T-helper 1 cell treated with Interleukin-12 subunit alpha and Interleukin-12 subunit beta and Interleukin-4 antibody, amounts not matched to agents 30 ng/mL and 1 ng/mL, for 36 hours (primary cell): ENCODE data around the gene TNFRSF1A. TPM values are rescaled to one million over a fixed set of nuclear protein-coding genes. Genes with fewer than 3 reads are reported as not detected.

Experiments used
- intact Hi-C: fragments of 100-400 bp; cut with micrococcal nuclease; formaldehyde crosslinking; loops from one replicate; pipeline ENCODE4 v1.15.1; 2024
- total RNA-seq: library from RNA; stranded (reverse); gene quantifications from 2 replicates; pipeline ENCODE4 v1.2.3, GENCODE V29; 2022

The TNFRSF1A gene
- total RNA-seq, 1 donor from 2014 or later: 60.2 TPM

DNA sequence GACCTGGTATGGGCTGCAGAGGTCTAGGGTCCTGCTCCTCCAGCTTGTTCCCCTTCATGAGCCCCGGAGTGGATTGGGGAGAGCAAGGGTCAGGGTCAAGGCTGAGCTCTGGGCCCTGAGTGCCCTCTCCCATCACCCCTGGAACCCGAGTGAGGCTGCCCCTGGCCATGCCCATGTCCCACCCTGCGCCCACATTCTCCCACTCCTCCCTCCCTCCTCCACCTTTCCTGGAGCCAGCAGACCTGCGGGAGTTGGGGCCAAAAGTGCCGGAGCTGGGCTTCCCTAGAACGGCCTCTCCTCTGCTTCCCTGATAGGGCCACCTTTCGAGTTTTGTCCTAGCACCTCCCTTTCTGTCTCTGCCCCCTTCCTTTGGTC is 32.9 kb upstream of the TNFRSF1A start:
- intact Hi-C loops: no loop called here

DNA sequence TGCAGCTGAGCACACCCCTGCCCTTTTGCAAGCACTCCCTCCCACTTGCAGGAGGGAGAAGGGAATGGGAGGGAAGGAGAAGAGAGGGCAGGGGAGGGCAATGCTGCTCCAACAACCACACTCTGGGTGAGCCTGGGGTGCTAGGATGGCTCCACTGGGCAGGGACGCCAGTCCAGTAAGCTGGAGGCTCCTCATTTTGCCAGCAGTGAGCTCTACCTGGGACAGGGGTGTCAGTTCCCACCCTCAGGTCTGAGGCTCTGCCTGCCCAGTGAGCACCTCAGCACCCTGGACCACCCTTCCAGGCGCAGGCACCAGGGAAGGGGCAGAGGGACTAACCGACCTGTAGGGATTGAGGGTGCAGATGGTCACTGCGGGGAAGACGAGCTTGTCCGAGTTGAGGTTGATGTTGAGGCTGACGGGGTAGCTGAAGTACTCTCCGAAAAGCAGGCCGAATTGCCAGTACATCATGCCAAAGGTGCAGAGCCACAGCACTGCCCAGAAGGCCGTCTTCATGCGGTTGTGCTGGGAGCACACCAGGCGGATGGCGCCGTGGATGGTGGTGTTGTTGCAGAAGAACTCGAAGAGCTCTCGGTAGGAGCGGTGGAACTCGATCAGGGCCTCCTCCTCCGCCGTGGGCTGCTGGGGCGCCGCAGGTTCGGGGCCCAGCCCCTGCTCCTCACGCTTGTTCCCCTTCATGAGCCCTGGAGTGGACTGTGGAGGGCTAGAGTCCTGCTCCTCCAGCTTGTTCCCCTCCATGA is 32.3 kb upstream of the TNFRSF1A start:
- intact Hi-C loops: no loop called here

DNA sequence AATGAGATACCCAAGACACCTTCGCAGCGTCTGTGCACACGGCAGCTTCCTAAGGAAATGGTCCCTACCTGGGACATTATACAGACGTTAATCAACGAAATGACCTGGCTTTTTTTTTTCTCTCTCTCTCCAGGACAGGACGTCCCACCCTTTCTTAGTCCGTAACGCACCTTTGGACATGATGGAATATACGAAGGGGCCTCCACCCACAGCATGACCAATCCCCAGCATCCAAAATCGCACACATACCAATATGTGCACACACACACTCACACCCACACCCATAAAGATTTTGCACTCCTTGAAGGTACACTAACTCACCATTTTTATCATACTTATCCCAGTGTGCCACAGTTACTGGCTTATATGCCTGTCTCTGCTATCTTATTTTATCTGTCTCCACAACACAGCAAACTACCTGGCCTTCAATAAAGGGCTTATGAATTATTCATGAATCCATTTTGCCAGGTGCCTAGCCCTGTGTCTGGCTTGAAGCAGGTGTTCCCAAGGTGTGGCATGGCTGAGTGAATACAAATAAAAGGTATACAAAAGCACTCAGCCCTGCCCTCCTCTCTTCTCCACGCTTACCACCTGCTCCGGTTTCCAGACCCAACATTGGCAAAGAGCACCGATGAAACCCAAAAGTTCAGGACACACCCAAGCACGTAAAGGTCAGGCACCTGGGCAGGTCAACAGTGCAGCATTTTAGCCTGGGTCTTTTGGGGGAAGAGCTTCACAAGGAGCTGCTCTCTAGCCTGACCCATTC is 31.3 kb upstream of the TNFRSF1A start:
- intact Hi-C loops: no loop called here

DNA sequence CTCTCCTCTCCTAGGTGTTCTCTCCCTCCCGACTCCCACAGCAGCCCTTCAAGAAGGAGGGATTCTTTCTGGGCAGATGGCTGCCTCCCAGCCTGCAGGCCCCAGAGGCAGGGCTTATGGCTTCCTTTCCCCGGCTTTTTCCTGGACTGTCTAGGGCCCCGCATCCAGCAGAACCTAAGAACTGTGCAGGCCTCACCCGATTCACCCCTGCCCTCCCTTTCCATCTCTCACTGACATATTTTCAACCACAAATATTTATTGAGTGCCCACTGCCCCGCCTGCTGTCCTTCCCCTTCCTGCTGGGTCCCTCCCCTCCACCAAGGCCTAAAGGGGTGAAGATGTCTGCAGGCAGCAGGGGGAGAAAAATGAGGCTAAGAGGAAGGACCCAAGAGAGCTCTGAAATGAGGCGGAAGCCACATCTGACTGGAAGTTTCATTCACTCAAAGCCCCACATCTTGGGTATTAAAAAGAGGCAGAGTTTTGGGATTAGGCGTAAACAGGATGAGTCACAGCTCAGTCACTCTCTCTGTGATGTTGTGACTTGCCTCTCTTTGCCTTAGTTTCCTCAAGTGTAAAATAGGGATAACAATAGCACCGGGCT is 30.6 kb upstream of the TNFRSF1A start:
- intact Hi-C loops: no loop called here

DNA sequence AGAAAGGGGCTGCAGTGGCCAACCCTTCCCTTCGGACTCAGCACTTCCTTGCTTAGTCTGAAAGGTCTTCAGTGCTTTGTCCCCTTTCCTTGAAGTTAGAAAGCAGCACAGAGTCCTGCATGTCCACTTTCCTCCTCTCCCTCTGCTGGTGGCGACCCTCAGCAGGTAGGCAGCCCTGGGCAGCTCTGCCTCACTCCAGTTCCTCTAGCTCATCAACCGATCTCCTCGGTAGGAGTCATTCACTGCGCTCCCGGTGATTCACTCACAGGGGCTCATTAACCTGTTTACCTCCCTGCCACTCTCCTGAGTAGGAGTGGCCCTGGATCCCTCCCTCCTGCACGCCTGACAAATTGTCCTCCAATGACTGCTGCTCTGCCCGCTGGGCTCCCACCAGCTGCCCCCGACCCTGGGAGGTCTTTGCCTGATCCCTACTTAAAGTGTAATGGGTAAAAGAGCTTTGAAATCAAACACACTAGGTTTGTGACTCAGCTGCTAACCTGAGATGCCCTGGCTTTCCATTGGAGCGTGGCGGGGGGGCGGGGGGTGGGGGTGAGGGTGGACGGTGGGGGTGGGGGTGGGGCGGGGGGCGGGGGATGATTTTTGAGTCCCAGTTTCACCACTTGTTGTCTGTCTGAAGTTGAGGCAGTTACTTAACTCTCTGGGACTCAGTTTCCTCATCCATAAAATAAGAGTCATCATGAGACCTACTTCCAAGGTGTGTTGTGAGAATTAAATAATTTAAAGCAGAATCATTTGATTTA is 29.3 kb upstream of the TNFRSF1A start:
- intact Hi-C loops: no loop called here

DNA sequence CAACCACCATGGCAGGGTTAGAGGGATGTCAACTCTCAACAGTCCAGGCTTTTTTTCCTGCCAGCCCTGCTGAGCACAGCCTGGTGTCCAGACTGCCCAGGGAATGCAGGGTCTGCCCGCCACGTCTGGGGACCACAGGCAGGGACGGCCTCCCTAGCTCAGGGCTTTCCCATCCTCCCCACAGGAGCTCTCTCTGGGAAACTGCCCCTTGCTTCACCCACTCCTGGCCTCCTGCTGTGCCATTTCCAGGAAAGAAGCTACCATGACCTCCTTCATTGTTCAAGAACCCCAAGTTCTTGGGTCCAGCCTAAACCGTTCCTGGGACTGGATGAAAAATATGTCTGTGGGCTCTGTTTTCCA is 28.7 kb upstream of the TNFRSF1A start:
- intact Hi-C loops: no loop called here

DNA sequence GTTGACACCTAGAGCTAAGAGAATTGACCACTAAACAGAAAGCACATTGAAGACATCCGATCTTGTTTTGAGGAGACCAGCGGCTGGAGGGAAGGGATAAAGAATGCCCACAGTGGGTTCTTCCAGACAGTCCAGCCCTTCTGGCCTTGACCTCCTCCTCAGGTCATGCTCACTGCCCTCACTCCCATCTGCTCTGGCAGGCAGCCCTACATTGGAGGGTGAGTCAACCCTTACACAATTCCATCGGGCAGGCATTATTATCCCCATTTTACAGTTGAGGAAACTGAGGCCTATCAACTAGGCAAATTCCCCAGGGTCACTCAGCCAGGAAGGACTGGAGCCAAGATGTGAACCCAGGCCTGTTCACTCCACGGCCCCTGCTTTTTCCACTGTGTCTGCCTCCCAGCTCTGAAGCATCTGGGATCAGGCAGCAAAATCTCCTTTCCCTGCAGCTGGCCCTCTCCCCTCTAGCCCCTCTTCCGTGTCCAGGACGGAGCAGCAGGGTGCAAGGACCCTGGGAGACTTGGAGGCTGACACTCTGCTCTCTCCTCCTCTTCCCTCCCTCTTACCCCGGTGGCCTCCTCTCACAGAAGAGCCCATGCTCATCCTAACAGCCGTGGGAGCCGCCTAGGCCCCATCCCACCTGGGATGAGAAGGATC is 28.2 kb upstream of the TNFRSF1A start:
- intact Hi-C loops: no loop called here

DNA sequence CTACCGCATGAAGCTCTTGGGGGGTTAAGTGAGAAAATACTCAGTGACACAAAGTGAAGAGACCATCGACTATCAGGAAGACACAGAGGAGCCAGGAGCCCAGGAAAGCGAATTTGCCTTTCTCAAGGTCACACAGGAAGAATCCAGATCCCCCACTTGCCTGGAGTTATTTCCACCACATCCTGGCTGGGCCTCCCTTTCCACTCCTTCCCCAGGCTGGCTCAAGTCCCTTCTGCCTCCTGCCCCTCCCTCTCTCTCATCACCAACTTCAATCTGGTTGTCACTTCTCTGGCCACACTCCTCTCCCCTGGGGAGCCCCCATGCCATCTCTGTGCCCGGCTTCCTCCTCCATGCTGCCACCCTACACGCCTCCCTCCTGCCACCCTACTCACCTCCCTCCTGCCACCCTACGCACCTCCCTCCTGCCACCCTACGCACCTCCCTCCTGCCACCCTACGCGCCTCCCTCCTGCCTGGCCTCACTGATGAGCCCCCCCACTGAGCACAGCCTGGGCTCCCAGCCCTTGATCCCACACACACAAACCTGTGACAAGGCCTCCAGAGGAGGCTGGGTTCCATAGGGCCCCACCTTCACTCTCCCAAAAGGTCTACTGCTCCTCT is 27.1 kb upstream of the TNFRSF1A start:
- intact Hi-C loops: no loop called here

DNA sequence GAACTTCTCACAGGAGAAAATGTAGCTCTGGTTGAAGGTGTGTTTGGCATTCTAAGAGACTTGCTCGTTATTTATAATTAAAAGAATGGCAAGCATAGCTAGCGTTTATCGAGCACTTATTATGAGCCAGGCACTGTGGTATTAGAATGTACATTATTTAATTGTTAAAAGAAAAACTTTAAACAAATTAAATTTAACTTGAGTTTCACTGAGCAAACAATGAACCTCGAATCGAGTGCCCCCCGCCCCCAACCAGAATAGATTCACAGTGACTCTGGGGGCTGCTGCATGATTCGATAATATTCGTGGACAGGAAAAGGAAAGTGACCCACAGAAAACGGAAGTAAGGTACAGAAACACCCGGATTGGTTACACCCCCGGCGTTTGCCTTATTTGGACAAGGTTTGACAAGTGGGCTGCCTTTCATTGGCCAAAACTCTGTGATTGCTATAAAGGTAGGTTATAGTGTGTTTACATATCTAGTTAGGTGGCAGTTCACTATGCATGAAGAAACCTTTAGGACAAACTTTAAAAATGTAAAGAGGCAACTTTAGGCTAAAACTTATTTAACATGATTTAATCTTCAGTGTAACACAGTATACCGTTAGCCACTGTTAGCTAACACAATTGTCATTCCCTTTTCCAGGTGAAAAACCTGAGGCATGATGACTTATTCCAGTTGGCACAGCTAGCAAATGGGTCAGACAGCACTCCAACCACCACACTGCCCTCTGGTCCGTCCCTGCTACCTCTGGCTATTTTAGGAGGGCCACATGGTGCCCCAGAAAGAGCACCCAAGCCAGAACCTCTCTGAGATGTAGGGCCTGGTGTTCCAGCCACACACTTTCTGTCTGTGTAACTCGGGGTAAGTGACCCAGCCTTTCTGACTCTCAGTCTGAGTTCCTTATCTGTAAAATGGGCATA is 26.4 kb upstream of the TNFRSF1A start:
- intact Hi-C loops: loop anchor here (1.0 kb wide), 2 partner anchors 32 to 45 kb away; no protein-coding TSS in a partner anchor

DNA sequence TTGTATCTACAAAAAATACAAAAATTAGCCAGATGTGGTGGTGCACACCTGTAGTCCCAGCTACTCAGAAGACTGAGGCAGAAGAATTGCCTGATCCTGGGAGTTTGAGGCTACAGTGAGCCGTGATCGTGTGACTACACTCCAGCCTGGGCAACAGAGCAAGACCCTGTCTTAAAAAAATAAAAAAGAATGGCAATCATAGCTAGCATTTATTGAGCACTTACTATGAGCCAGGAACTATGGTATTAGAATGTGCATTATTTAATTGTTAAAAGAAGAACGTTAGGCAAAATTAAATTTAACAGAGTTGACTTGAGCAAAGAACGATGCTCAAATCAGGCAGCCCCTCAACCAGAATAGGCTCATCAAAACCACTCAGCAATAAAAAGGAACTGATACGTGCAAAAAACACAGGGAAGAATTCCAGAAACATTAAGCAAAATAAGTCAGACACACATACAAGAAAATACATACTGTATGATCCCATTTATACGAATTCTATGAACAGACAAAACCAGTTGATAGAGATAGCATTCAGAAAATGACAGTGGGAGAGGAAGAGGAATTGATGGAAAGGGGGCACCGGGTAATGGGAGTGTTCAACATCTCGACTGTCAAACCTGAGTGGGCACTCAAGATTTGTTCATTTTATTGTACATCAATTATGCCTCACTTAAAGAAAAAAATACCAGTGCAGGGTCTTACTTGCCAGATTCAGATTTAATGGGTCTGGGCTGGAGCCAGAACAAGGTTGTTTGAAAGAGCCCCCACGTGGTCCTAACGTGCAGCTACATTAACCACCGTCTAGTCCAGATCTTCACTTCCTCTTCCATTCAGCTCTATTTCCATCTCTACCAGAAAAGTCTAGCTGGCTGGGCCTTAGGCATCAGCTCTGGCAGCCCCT is 25.4 kb upstream of the TNFRSF1A start:
- intact Hi-C loops: loop anchor here (1.0 kb wide), 2 partner anchors 31 to 44 kb away; no protein-coding TSS in a partner anchor

DNA sequence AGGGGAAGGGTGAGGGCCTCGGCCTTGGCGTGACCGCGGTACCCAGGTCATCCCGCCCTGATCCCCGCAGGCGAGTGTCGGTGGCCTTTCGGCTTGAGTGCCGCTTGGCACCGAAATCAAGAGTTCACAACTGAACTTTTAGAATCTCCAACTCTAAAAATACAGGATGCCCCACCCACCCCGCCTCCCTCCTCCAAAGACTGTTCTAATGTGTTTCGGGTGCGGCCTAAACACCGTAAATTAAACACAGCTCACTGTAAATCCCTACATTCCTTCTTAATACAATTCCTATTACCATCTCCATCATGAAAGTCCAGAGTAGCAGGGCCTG is 22.1 kb upstream of the TNFRSF1A start:
- intact Hi-C loops: no loop called here

DNA sequence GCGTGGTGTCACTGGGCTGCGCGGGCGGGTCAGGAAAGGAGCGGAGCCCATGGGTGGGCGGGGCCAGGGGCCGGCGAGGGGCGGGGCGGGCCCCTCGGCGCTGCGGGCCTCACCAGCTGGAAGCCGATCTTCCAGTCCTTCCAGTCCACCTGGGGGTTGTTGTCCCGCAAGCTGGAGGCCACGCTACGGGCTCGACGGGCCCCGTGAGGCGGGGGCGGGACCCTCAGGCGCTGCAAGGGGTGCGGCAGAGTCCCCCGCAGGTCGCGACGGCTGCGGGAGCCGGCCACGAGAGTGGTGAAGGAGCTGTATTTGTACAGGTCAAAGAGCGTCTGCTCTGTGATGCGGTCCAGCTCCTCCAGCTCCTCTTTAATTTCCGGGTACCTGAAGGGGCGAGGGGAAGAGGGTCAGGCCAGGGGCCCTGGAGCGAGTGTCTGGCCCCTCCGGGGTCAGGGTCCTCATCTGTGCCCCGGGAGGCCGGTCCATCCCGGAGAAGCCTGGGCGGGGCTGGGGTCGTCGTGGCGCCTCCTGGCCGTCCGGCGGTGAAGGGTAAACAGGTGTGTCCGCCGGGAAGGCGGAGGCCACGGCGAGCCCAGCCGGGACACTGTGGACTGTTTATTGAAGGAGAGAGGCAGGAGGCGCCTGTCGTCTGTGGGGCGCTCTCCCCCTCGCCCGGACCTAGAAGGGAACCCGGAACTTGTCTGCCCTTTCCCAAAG is 21.6 kb upstream of the TNFRSF1A start:
- intact Hi-C loops: loop anchor here (1.0 kb wide), 1 partner anchor 26 kb away; no protein-coding TSS in a partner anchor

DNA sequence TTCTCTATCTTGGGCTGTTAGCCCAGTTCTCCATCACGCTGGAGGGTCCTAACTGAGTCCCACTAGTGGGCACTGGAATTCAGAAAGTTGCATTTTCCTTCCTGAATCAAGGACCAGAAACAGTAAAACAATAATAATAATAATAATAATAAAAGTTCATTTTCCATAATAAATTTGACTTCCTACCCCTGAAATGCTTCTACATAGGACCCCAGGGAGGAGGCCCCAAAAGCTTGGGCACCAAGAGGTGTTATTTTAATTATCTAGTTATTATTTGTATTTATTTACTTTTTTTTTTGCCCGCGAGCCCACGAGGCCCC is 21.1 kb upstream of the TNFRSF1A start:
- intact Hi-C loops: loop anchor here (1.0 kb wide), 1 partner anchor 26 kb away; no protein-coding TSS in a partner anchor

DNA sequence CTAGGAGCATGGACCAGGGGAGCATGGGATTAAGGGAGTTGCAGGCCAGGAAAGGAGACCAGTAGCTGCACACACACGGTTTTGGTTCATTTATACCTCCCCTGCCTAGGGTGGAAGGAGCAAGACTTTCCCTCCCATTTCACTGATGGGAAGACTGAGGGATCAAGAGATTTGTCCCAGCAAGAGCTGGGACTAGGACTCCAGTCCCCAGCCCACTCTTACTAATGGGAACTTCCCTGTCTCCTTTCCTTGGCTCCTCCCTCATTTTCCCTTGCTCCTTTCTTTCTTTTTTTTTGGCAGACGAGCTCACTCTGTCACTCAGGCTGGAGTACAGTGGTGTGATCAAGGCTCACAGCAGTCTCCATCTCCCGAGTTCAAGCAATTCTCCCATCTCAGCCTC is 20.5 kb upstream of the TNFRSF1A start:
- intact Hi-C loops: no loop called here

DNA sequence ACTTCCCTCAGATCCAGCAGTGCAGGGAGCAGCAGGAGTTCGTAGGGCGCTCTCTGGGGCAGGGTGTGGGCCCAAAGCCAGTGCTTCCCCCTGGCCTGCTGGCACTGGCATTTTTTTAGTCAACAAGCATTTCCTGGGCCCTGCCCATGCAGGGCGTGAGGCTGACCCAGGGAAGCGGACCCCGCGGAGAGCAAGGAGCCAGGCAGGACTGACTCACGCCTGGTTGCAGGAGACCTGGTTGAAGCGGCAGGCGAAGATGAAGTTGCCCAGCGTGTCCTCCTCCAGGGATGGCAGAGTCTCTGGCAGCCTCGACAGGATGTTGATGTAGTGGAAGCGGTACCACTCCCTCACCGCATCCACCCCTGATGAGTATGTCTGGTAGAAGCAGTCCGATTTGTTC is 20.0 kb upstream of the TNFRSF1A start:
- intact Hi-C loops: no loop called here

DNA sequence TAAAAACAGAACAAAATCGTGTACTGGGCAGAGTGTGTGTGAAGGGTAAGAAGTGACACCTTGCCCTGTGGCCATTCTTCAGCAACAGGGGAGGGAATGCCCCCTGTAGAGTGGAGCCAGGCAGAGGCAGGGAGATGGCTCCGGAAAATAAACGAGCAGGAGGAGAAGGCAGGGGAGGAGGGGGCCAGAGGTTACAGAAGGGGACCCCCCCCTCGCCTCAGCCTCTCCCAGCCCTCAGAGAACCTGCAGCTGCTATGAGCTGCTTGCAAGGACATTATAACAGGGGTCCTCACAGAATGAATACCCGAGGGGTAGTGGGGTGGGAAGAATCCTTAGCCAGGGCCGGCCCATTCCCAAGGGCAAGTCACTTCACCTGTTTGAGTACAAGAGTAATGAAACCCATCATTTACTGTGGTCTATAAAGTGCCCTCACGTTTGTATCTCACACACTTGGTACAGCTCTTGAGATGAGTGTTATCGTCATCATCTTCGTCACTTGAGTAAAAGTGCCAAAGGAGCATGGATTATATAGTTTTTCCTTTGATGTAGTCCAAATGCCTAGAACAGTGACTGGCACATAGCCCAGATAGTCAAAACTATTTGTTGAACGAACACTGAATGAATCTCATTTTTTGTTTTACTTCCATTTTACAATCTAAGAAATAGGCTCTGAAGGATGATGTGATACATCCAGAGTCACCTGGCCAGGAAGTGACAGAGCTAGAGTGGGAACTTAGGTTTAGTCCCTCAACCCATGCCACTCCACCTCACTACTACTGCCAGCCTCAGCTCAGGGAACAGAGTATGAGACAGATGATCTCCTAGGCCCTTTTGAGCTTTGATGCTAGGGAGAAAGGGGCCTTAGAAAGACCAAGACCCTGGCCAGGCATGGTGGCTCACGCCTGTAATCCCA is 19.0 kb upstream of the TNFRSF1A start:
- intact Hi-C loops: no loop called here

DNA sequence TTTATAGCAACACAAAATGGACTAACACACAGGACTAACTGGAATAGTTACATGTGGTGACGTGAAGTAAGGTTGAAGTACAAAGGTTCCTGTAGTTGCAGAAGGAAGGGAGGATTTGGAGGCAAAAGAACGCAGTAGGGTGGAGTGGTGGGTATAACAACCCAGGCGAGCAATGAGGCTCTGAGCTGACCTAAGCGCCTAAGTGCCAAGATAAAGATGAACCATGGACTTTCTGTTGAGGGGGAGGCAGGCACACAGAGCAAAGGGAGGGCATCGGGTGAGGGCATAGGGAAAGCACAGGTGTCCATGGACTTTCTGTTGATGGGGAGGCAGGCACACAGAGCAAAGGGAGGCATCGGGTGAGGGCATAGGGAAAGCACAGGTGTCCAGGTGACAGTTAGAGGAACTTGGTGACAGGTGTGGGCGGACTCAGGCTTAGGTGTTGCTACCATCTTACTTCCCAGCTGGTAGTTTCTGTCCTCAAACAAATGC is 18.2 kb upstream of the TNFRSF1A start:
- intact Hi-C loops: no loop called here
